IPS-NIHi7 (cell line): ENCODE data around the gene ARHGDIA.

ENCODE experiments used
- DNase-seq: peaks from one replicate; pipeline ENCODE4 v3.0.0; 2012; ENCODE audit warnings: mixed read lengths; ENCODE audit errors: extremely low spot score

The ARHGDIA gene

GRCh38 chr17:81865358-81865732, 5.8 kb downstream of the ARHGDIA start:
- DNase-seq, result no peak

- no peak for DNase-seq
These were observed 7.0 kb downstream of the ARHGDIA start for GRCh38 chr17:81863833-81864768.

DNA sequence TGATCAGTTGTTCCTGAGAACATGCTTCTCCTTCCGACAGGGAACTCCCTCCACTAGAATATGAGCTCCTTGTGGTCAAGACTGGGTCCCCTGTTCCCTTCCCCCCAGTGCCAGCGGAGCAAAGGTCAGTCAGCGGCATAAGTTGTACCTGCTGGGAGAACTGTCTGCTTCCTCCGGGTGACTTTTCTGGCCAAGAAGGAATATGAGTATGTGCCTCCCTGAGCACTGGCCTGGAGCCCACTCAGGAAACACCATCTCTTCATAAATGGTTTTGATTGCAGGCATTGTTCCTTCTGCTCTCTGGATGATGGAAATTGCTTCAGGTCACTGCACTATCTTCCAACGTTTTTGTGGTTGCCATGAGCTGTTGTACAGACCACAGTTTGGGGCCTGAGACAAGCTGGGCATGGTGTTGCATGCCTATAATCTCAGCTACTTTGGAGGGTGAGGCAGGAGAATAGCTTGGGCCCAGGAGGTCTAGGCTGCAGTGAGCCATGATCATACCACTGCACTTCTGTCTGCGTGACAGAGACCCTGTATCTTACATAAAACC, 7.9 kb downstream of the ARHGDIA start:
- no peak for DNase-seq

GRCh38 chr17:81860756-81861568, 10.2 kb downstream of the ARHGDIA start:
- DNase-seq, result peak; percentile 100

DNA sequence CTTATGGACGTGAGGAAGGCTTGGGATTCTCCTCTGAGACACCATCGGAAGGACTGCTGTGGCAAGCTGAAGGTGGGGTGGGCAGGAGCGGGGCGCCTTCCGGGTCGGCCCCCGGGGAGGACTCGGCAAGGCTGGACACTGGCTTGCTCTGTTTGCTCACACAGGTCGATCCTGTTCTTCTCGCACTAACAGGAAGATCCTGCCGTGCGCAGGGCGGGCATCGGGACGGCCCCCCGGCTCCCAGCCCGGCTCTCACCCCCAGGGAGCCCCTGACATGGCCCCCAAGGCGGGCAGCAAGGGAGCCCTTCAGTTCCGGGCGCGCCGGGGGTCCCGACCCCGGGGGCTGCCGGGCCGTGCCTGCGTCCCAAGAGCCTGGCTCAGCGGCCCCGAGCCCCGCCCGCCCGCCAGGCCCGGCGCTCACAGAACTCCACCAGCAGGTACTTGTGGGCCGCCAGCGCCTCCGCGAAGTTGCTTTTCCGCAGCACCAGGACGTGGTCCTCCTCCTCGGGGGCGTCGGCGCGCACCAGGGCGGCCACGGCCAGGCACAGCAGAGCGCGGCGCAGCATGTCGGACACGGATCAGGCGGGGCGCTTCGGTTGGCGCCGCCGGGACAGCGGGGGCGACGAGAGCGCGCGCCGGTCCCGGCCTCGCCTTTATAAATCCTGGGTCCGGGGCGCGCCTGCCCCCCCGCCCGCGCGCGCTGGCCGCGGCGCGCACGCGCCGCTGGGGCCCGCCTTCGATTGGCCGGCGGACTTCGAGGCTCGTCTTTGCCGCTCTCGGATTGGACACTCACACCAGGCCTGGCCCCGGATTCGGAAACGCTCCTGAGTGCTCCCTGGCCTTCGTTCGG, 11.0 kb downstream of the ARHGDIA start, which contains the start of gene P4HB:
Gene P4HB (minus strand): TSS at position 630 of the 850 bp plus-strand sequence. CDS start 64 bp downstream, at position 566.
- DNase-seq, result no peak

DNA sequence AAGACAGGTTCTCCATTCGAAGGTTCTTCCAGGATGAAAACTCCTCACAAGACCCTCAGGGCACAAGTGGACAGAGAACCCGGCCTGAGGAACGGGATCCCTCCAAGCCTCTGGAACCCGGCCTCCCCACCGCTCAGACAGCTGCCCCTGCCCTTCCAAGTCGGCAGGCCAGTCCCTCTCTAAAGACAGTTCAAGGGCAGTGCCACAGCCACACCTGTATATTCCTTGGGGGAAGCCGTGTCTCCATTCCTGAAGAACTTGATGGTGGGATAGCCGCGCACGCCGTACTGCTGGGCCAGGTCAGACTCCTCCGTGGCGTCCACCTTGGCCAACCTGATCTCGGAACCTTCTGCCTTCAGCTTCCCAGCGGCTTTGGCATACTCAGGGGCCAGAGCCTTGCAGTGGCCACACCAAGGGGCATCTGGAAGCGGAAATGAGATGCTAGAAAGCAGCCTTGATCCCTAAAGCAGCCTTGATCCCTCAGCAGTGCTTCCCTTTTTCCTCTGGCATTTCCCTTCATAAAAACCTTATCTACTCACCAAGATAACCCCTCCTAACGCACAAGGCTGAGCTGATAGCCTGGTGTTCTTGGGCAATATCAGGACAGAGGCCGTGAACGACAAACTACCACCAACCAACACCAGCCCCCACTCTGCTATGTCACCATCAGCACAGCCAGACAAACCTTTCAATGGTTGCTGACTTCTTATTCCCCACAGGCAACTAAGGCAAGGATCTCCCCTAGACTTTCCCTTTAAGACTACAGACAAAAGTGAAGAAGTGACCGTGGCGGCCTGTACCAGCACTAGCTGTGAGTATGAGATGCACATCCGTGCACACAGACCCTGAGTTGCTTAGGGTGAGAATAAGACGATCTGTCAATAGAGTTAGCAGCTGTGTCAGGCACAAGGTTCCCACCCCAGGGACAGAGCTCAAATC, 11.9 kb downstream of the ARHGDIA start:
- DNase-seq, result no peak

GRCh38 chr17:81858170-81858966, 12.8 kb downstream of the ARHGDIA start:
- no peak for DNase-seq

- no peak for DNase-seq
These were observed 16.0 kb downstream of the ARHGDIA start for GRCh38 chr17:81854974-81855774.

DNA sequence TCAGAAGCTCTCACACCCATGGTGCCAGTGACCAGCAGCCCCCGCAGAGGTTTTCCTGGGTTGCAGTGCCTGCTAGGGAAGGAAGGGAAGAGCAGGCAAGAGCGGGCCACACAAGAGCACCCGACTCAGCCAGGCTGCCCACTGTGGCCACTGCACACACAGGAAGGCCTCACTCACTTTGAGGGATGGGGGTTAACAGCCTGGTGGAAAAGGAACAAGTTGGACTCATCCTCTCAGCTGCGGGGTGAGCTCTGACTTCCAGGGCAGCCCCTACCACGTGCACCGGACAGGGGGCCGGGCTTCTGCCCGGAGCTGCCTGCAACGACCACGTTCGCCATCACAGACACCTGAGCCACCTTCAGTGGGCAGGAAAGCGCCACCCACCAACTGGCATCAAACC, 18.9 kb downstream of the ARHGDIA start:
- DNase-seq, result no peak

DNA sequence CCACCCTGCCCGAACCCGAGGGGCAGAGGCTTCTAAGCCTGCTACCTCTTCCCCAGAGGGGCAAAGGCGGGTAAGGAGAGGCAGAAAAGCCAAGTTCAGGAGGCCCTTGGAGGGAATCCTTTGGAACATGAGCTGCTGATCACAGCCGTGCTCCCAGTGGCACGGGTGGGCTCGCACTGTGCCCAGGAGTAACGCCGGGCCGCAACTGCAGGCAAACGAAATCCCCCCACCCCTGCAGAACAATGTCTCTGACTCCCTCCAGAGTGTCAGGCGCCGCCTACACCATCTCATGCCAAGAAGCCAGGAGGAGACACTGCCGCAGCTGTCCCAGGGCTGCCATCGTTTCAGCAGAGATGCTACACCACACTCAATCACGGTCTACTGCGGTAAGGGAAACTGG, 19.7 kb downstream of the ARHGDIA start:
- DNase-seq, result no peak

GRCh38 chr17:81849457-81849856, 21.7 kb downstream of the ARHGDIA start:
- no peak for DNase-seq

GRCh38 chr17:81846743-81847689, 24.1 kb downstream of the ARHGDIA start:
- DNase-seq, result no peak

DNA sequence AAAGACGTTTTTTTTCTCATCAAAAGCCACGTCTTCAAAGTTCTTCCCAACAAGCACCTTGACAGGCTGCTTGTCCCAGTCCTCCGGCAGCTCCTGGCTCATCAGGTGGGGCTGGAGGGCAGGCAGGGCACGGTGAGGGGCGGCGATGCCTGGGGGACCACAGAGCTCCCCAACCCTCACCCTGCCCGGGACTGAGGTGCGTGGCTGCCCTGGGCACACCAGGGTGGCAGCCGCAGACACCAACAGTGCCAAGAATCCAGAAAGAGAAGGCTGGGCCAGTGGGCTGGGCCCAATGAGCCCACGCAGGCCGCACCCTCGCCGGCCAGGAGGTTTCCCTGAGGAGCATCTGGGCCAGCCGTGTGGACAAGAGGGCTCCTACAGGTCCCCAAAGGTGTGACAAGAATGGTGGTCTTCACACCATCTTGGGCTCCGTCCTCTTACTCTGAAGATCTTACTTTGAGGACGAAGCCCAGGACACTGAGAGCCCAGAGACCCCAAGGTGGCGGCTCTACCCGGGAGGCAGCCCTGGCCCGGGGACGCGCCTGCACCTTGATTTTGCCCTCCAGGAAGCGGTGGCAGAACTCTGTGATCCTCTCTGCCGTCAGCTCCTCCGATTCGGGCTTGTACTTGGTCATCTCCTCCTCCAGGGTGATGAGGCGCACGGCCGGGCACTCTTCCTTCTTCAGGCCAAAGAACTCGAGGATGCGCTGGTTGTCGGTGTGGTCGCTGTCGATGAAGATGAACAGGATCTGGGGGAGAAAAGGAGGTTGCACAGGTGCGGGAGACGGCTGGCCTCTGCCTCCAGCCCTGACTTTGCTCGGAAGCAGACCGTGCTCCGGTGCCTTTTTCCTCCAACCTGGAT, 25.0 kb downstream of the ARHGDIA start:
- DNase-seq, result no peak

- DNase-seq, result no peak
These were observed 25.8 kb downstream of the ARHGDIA start for GRCh38 chr17:81845361-81845760.

DNA sequence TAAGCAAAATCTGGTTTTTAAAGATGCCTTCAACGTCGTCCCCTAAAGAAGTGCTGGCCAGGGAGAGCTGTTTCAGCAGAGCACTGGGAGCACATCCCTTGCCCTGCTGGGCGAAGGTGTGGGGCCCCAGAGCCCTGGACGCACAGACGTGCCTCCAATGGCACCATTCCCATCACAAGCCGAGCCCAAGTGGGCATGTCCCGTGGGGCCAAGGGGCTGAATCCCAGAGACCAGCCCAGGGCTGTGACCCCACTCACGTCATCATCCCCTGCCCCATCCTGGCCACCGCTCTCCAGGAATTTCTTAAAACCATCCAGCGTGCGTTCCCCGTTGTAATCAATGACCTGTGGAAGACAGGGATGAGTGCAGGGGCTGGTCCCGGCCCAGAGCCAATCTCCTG, 26.2 kb downstream of the ARHGDIA start:
- no peak for DNase-seq

- no peak for DNase-seq
These were observed 26.7 kb downstream of the ARHGDIA start for GRCh38 chr17:81844327-81844851.
